Adipocyte (in vitro differentiated cells): Measurements from ENCODE around the gene IER3.
A peak's percentile ranks its signal among the peaks of the same experiment; 100 is the strongest.
"Not testable (repeated sequence)": the region's sequence is repeated elsewhere in the genome, so short reads cannot be mapped to it uniquely, and the experiment has no call there.

Experiments used
- DNase-seq: peaks from one replicate; pipeline ENCODE4 v3.0.0-alpha.2; 2015; ENCODE audit warnings: low read depth
- H3K27me3 ChIP-seq: replicated peaks from 2 replicates; pipeline ENCODE4 v1.7.0; 2013; ENCODE audit warnings: mild to moderate bottlenecking, low read length, moderate library complexity; ENCODE audit not compliant: control insufficient read depth, insufficient read depth
- H3K36me3 ChIP-seq: 2 replicates; pipeline ENCODE4 v1.7.0; 2013; ENCODE audit warnings: low read length, mild to moderate bottlenecking, moderate library complexity; ENCODE audit not compliant: control insufficient read depth, insufficient read depth, severe bottlenecking
- H3K4me1 ChIP-seq: 2 replicates; pipeline ENCODE4 v1.7.0; 2013; ENCODE audit warnings: mild to moderate bottlenecking, low read length, moderate library complexity; ENCODE audit not compliant: control insufficient read depth, insufficient read depth
- H3K4me3 ChIP-seq: 2 replicates; pipeline ENCODE4 v1.7.0; 2013; ENCODE audit warnings: mild to moderate bottlenecking, low read length, moderate library complexity
- H3K9ac ChIP-seq: 2 replicates; pipeline ENCODE4 v1.7.0; 2013; ENCODE audit warnings: mild to moderate bottlenecking, low read length, moderate library complexity
- H3K9me3 ChIP-seq: 2 replicates; pipeline ENCODE4 v1.7.0; 2013; ENCODE audit warnings: mild to moderate bottlenecking, low read length, moderate library complexity; ENCODE audit not compliant: control insufficient read depth

IER3 gene

GRCh38 chr6:30767944-30768301 is 23.6 kb upstream of the IER3 start:
- H3K4me1 ChIP-seq, result peaks cover 24% of the 10 kb centered on the region
- H3K4me3 ChIP-seq, result no peak overlapping the region

GRCh38 chr6:30767158-30767943 is 23.0 kb upstream of the IER3 start:
- Histone ChIP-seq H3K4me3 (no peak overlapping the region), H3K4me1 (peaks cover 24% of the 10 kb centered on the region), H3K36me3 (no peaks in the 10 kb centered on the region), H3K27me3 (no peaks in the 10 kb centered on the region), H3K9me3 (no peaks in the 10 kb centered on the region), H3K9ac (no peak overlapping the region)
- no peak for DNase-seq

More at GRCh38 chr6:30767944-30768301, 23.6 kb upstream of the IER3 start:
- H3K9me3 ChIP-seq, result no peaks in the 10 kb centered on the region
- no peaks in the 10 kb centered on the region for H3K36me3 ChIP-seq
- H3K27me3 ChIP-seq, result no peaks in the 10 kb centered on the region
- H3K9ac ChIP-seq, result no peak overlapping the region
- DNase-seq, result no peak

- no peak overlapping the region for H3K9ac ChIP-seq
- peaks cover 24% of the 10 kb centered on the region for H3K4me1 ChIP-seq
Measured at GRCh38 chr6:30766461-30767157, 22.3 kb upstream of the IER3 start.

GRCh38 chr6:30765495-30765894 is 21.1 kb upstream of the IER3 start:
- not testable (repeated sequence) for H3K9ac ChIP-seq, H3K27me3 ChIP-seq, H3K36me3 ChIP-seq, H3K9me3 ChIP-seq, DNase-seq, H3K4me3 ChIP-seq
- peaks cover 24% of the 10 kb centered on the region for H3K4me1 ChIP-seq

More at GRCh38 chr6:30766461-30767157, 22.3 kb upstream of the IER3 start:
- Histone ChIP-seq H3K4me3 (no peak overlapping the region), H3K9me3 (no peaks in the 10 kb centered on the region), H3K27me3 (no peaks in the 10 kb centered on the region), H3K36me3 (no peaks in the 10 kb centered on the region)
- no peak for DNase-seq

- not testable (repeated sequence) for H3K4me3 ChIP-seq, H3K36me3 ChIP-seq, H3K9ac ChIP-seq, DNase-seq, H3K9me3 ChIP-seq, H3K27me3 ChIP-seq
- H3K4me1 ChIP-seq, result peaks cover 20% of the 10 kb centered on the region
Measured at GRCh38 chr6:30764490-30765043, 20.2 kb upstream of the IER3 start.

GRCh38 chr6:30763618-30764489 is 19.5 kb upstream of the IER3 start:
- no peak overlapping the region for H3K4me3 ChIP-seq

GRCh38 chr6:30763155-30763617 is 18.8 kb upstream of the IER3 start:
- Histone ChIP-seq H3K4me1 (peaks cover 19% of the 10 kb centered on the region), H3K4me3 (no peak overlapping the region), H3K27me3 (no peaks in the 10 kb centered on the region), H3K9me3 (no peaks in the 10 kb centered on the region), H3K36me3 (no peaks in the 10 kb centered on the region), H3K9ac (no peak overlapping the region)
- DNase-seq, result no peak

More at GRCh38 chr6:30763618-30764489, 19.5 kb upstream of the IER3 start:
- Histone ChIP-seq H3K9me3 (no peaks in the 10 kb centered on the region), H3K9ac (no peak overlapping the region), H3K27me3 (no peaks in the 10 kb centered on the region), H3K36me3 (no peaks in the 10 kb centered on the region), H3K4me1 (peaks cover 20% of the 10 kb centered on the region)
- peak; percentile 42 for DNase-seq

- Histone ChIP-seq H3K36me3 (no peaks in the 10 kb centered on the region), H3K27me3 (no peaks in the 10 kb centered on the region), H3K4me1 (peaks cover 19% of the 10 kb centered on the region), H3K9ac (no peak overlapping the region), H3K9me3 (no peaks in the 10 kb centered on the region), H3K4me3 (no peak overlapping the region)
- no peak for DNase-seq
Measured at GRCh38 chr6:30761791-30762429, 17.6 kb upstream of the IER3 start.

GRCh38 chr6:30760549-30760948 is 16.2 kb upstream of the IER3 start:
- Histone ChIP-seq H3K4me3 (no peak overlapping the region), H3K4me1 (peaks cover 15% of the 10 kb centered on the region), H3K9ac (no peak overlapping the region), H3K9me3 (no peaks in the 10 kb centered on the region), H3K27me3 (no peaks in the 10 kb centered on the region), H3K36me3 (no peaks in the 10 kb centered on the region)
- DNase-seq, result no peak

GRCh38 chr6:30759575-30760239 is 15.4 kb upstream of the IER3 start:
- no peaks in the 10 kb centered on the region for H3K27me3 ChIP-seq
- H3K4me3 ChIP-seq, result no peak overlapping the region
- H3K9me3 ChIP-seq, result no peaks in the 10 kb centered on the region
- H3K9ac ChIP-seq, result no peak overlapping the region
- peak; percentile 88 for DNase-seq
- H3K36me3 ChIP-seq, result no peaks in the 10 kb centered on the region
- peaks cover 17% of the 10 kb centered on the region for H3K4me1 ChIP-seq
